Left renal cortex interstitium (tissue), 4 donors: Measurements from ENCODE around the gene CCL13. TPM values are rescaled to one million over a fixed set of nuclear protein-coding genes. Genes with fewer than 3 reads are reported as not detected.
A peak's percentile ranks its signal among the peaks of the same experiment; 100 is the strongest.

ENCODE experiments used
- DNase-seq, 4 donors: peaks; one replicate each; pipeline ENCODE4 v3.0.0-alpha.2; 2013; ENCODE audit warnings: low read depth in 4 of 4, low spot score in 2 of 4, missing footprints in 1 of 4
- polyA plus RNA-seq, 4 donors: library from polyadenylated mRNA; unstranded; fragments of 120-200 nt; gene quantifications; one replicate each; pipeline ENCODE4 v1.2.1, GENCODE V29; 2013; ENCODE audit not compliant: insufficient read length in 4 of 4

Gene CCL13
- polyA plus RNA-seq, 4 donors: 0.21 TPM; not detected in 3

DNA sequence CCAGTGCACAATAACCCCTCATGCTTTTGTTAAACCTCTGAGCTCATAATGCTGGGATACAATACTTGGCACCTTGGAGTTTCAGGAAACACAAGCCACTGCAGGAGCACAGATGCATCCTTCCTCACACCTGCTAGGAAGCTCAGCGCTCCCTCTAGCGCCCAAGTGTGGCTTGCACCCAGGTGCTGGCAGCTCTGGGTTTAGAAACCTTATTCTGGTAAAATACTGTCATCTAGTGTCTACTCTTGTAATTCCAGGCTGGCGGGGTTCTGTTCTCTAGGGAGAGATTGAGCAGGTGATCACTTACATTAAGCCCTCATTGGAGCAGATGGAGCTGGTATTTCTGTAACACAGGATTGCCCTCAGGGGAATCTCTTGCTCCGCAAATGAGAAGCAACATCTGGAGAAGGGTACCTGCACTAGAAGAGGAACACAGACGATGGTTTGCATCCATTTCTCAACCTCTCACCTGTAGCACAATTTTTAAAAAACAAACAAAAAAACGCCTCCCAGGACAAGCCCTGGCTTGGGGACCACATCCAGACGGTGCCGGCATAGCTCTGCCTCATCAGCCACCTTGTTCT is 5.3 kb downstream of the CCL13 start:
- peak; percentile 56 to 83 (median 68) for DNase-seq

DNA sequence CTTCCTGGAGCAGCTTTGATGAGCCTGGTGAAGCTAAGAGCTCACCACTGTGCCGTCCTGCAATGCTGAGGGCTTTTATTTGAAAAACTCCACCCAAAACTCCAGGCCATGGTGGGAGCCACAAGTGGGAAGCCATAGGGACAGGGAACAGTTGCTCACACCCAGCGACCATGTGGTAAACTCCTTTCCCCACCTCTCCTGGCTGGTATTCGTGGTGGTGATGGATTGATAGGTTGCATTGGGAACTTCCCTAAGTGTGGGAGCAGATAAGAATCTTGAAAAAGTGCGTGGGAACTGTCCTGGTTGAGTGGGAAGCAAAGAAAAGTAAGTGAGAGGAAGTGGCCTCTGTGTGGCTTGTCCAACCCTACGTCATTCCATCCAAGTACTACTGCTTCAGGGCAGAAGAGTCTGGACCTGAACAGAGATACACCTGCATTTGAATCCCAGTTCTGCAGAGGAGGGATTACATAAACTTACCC is 6.9 kb downstream of the CCL13 start, which contains the start of gene CCL1:
Gene CCL1, minus strand, starts transcription at position 51 of the 479 bp plus-strand sequence. CDS start 72 bp downstream, outside the sequence.
- no peak for DNase-seq

DNA sequence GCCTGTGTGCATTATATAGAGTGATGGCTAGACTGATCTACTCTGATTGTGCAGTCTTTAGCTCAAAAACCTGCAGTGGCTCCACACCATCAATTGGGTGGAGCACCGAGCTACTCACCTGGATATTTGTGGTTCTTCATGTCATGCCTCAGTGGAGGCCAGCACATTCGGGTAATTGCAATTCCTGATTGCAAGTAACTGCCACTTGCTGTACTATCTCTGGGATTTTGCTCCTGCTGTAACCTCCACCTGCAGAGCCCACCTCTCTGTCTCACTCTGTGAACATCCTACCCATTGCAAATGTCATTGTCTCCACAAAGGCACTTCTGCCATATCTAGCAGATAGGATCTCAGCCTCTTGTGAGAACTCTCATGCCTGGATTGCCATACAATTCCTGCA is 8.5 kb downstream of the CCL13 start:
- no peak for DNase-seq

GRCh38 chr17:34365340-34365739 is 9.1 kb downstream of the CCL13 start:
- no peak for DNase-seq

DNA sequence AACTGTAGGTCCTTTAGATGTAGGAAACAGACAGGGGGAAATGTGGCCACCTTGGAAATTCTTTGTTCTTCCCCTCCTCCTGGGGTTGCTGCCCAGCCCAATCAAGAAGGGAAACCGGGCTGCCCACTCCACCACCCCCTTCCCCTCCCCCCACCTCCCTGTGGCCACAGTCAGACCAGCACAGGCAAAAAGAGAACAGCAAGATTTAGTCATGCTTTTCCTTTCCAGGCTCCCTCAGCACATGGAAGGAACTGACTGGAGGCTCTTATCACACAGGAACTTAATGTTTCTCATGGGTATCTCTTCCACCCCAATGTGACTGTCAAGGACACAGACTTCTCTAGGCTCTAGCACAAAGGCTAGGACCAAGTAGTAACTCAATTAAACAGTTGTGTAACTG is 9.7 kb downstream of the CCL13 start:
- DNase-seq: no peak

DNA sequence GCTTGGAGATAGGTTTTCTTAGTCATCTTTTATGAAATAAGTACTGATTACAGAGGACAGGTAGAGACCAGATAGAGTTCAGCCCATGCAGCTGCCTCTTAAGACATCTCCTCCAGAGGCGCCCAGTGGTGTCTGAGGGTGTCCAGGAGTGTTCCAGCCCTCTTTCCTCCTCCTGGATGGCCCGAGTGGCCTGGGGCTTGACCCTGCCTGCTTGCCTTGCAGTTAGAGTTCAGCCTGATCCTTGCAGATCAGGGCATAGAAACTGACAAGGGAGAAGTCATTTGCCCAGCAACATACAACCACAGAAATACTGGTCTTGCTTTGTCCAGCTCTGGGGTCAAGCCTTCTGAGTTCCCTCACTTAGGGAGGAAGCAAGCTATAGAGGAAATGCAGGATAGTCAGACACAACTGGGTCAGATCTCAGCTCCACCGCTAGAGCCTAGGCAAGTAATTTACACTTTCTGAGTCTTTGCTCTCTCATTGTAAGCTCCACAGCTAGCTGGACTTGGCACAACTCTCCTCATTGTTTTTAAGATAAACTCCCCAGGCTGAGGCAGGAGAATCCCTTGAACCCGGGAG is 10.3 kb downstream of the CCL13 start:
- DNase-seq: no peak

DNA sequence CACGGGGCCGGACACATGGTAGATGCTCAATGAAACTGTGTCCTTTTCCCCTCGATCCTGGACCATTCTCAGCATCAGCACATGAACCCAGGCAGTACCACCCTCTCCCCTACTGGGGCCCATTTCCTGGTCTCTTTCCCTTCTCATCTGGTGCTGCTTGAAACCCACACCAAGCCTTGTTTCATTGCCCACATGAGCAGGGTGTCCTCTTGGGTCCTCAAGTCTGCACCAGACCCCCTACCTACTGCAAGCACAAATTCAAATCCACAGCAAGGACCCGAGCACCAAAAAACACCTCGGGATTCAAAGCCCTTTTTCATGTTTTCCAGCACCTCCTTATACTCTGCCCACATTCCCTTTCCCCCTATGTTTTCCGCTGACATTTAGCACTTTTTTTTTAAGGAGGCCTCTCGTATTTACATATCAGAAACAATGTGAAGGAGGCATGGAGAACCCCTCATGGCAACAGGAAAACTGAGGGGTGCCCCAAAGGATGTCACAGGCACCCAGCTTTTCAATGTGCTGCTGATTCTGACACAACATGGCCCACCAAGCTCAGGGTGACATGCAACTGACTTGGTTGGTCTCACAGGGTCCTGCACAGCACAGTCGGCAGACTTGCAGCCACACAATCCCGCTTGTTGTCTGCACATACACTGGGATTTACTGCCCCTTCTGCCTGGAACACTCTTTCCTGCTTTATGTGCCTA is 11.4 kb downstream of the CCL13 start:
- DNase-seq: no peak

- no peak for DNase-seq
These were observed 12.1 kb downstream of the CCL13 start for GRCh38 chr17:34368196-34368945.

DNA sequence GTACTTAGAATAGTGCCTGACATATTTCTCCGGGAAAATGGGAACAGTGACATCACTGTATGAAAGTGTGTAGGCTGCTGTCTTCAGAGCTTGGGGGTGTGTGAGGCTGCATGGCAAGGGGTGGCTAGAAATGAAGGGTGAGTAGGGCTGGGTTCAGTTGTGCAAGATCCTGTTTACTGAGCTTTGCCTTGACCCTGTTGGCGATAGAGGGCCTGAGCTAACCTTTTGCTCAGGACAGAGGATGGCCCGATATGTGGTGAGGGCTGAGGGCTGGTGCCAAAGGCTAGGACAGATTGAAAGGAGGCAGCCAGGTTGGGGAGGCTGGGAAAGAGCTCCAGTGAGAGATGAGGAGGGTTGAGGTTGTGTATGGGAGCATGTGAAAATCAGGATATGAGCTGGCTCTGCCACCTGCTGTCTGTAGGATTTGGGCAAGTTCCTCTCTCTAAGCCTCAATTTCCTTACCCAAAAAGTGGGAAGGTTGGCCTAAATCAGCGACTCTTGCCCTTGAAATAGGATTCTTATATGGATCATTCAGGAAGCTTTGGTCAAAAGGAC is 12.7 kb downstream of the CCL13 start:
- DNase-seq: no peak

DNA sequence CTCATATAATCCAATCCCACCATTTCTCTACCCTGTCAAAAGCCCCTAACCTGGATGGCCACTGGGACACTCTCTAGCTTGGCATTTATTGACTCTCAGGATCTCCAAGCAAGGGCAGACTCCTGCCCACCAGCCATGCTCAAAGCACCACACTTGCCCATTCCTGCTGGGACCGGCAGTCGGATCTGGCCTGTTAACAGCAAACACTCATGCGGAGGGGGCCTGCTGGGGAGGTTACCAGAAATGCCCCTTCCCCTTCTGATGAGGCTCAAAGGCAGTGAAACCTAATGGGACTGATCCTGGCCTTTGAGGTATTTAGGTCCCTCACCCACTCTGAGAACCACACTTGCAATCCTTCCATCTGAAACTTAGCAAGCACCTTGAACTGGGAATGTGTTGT is 13.3 kb downstream of the CCL13 start:
- DNase-seq: no peak

DNA sequence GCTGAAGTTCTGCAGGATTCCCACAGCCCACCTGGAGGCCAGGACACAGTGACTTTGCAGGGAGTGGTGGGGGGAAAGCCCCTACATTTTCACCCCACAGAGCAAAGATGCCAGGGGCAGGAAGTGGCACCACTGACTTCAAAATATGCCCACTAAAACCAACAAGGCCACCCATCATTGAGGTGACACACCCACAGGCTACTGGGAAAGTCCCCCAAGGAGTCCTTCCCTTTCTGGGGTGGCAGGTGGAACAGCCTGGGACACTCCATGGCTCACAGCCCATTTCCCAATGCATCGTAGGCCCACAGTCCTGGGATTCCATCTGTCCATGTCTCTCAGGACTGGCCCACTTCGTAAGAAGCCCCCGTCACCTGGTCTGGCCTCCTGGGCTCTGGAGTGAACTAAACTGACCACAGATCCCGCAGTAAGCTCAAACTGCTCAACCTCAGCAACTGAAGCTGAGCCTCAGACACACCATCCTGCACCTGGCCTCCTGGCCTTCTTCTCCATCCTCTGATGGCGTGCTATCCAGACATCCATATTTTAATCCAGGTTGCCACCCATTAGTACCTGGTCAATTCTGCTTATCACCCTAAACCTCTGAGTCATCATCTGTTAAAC is 14.2 kb downstream of the CCL13 start:
- DNase-seq: no peak

- no peak for DNase-seq
These were observed 14.7 kb downstream of the CCL13 start for GRCh38 chr17:34370997-34371395.

DNA sequence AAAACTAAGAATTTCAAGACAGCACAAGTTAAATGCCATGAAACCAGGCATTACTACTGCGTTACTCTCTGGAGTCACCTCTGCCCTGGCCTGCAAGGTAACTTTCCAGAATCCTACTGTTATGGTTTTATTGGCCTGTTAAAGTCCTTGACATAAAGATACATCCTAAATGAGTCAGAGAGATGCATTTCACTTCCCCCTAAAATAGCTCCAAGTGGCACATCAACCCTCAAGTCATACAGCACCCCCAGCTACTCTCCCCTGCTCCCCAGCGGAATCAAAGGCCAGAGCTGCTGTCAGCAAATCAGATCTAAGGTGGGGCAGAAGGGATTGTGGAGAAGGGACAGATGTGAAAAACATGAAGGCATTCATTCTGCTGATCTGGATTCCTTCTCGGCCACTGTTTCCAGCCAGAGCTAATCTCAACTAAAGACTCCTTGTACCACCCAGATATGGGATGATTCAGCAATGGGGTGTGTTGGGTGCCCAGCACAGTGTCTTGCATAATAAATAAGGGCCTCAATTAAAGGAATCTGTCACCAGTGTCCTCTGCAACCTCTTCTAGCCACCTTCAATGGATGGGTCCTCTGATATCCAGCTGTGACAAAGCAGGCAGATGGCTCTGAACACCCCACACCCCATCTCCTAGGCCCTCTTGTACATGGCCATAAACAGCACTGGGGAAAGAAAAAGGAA is 15.3 kb downstream of the CCL13 start:
- DNase-seq: no peak

DNA sequence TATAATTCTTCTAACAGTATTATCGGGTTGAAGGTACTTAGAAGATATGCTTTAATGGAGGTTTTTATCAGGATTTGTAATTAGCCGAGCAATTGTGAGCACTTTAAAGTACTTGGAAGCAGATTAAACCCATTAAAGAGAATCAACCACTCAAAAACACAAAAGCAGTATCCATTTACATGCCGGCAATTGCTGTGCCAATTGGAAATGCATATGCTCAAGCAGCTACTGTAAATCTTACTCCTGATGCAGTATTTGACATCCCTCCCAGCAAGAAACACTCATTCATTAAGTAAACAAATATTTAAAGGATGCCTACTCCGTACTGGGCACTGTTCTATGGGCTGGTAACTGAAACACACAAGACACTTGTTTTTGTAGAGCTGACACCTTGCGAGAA is 18.2 kb downstream of the CCL13 start:
- DNase-seq: no peak

- no peak for DNase-seq
These were observed 19.2 kb downstream of the CCL13 start for GRCh38 chr17:34375426-34375997.

GRCh38 chr17:34377078-34377823 is 21.0 kb downstream of the CCL13 start:
- no peak for DNase-seq

DNA sequence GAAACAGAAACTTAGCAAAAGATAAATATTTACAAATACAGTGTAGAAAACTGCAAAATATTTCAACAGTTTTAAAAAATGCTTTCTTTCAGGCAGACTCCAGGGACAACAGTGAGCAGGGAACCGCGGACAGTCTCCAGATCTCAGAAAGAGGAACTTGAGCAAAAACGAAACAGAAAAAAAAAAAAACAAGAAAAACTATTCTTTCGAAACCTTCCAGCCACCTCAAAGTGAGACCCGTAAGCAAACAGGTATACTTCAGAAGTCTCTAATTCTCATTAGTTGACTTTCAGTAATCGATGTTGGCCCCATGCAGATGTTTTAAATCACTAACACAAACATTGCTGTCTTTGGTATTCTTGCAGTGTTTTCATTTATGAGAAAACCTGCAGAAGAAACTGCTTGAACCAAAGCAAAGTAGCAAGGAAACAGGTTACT is 22.4 kb downstream of the CCL13 start:
- DNase-seq: no peak

- no peak for DNase-seq
These were observed 23.6 kb downstream of the CCL13 start for GRCh38 chr17:34379868-34380267.

- no peak for DNase-seq
These were observed 26.4 kb downstream of the CCL13 start for GRCh38 chr17:34382621-34383124.
